Activated CD4-positive, alpha-beta T cell treated with anti-CD3 and anti-CD28 coated beads for 24 hours (primary cell): Measurements from ENCODE around the gene FBXW12.

ENCODE experiments used
- DNase-seq, 2 donors: peaks; one replicate each; pipeline ENCODE4 v3.0.0-alpha.2; 2020; ENCODE audit warnings: low read depth in 2 of 2

The FBXW12 gene

DNA sequence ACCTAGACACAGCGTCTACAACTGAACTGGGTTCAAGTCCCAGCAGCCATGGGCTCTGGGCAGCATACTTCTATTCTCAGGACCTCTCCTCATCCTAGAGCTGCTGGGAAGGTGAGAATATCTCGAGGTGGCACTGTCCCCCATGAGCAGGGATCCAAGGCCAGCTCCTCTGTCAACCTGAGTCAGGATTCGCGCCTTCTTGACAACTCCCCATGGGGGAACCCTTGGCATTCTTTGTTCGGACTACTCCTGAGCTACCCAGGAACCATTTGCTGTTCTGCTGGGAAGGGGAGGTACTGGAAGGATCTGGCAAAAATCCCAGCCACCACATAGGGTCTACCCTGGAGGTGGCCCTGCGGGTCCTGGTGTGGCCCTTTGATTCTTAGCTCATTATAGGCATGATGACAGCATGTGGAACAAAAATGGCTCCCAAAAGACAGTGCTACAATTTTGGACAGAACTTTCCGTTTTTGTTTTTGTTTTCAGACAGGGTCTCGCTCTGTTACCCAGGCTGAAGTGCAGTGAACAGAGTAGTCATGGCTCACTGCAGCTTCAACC is 35.6 kb downstream of the FBXW12 start:
- no peak for DNase-seq

DNA sequence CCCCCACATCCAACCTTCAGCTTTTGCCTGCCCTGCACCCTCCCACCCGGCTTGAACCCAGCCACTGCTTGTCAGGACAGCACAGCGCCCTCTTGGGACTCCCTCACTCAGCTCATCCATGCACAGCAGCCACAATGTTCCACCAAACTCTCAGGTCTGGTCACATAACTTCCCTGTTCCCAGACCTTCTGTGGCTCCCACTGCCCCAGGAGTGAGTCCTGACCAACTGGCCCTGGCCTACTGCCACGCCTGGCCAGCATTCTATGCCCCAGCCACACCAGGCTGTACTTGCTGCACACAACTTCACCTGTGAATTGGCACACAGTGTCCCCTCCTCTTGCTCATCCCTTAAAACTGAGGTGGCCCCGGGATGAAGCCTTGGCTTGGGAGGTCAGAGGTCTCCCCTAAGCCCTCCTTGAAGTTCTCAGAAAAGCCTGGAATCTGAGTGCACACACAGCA is 36.8 kb downstream of the FBXW12 start:
- no peak for DNase-seq

DNA sequence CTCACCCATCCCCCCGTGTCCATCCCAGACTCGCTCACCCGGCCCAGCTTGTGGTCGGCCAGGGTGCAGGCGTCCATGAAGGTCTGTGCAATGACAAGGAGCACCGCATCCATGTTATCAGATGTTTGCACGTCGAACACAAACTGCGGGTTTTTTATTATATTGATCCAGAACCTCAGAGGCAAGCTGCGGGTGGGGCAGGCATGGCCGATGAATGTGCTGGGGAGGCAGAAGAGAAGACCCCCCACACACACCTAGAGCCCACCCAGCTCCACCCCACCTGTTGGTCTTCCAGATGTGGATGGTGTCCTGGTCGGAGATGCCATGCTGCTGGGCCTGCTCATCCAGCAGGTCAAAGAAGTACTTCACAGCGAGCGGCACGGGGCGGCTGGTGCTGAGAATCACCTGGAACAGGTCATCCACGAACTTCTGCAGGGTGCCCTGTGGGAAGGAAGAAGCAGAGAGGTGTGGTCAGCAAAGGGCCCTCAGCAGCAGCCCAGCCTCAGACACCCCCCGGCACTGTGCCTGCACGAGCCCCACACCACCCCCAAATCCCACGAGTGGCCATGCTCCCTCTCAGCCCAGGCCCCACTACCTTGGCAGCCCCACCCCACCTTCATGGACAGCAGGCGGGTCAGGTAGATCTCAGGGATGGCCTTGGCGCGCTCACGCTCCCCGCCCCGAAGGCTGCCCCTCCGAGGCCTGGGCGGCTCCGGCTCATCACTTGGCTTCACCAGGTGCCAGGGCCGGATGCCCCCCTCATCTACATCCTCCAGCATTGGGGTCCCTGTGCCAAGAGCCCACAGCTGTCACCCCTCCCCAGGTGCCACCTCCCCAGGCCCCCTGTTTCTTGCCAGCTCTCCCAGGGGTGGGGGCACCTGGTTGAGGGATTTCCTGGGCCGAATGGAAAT is 37.5 kb downstream of the FBXW12 start:
- DNase-seq: no peak

DNA sequence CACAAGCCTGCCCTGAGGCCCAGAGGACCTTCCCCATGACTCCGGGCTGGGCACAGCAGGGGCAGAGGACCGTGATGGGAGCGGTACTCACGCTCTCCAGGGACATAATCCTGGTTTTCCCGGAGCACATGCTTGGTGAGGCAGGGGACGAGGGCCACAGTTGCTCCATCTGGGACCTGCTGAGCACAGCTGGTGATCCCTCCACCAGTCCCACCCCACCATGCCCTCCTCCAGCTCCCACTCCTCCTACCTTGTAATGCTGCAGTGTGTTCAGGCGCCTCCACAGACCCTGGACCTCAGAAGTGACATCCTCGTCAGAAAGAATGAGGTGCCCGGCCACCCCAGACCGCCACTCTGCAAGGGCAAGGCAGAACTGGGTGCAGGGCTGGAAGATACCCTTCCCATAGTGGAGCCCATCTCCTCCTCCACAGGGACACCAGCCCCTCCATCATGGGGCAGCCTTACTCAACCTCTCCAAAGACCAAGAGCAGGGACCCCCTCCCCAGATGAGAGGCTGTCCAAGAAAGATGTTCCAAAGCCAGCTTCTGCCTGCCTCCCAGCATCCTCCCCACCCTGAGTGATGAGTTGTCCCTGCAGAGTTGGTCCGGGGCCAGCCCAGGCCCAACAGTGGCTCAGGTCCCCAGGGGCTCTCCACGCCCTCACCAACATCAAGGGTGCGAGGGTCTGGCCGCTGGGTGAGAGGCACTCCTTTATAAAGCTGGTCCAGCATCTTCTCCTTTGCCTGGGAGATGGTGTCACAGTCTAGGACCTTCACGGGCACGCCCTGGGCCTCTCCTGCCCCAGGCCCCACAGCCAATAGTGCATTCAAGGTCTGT is 38.4 kb downstream of the FBXW12 start:
- no peak for DNase-seq

DNA sequence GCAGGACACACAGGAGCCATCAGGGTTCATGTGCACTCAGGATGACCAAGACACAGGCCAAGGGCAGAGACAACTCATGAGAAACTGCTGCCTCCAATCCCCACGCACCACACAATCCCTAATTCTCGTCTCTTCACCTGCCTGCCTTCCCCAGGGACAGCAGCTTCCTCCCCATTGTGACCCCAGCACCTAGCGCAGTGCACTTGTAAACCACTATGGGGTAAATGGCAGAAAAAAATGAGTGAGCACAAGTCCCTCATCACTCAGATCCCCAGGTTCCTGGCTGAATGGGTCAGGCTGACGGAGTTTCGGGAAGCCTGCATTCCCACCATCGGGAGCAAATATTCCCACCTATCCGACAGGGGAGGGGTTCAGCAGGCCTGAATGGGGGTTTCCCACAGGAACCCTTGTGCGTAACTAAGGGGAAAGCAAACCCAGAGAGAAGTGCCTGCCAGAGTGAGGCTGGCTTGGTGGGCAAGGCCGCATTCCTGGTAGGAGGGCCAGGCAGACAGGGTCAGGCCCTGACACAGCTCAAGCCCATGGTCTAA is 39.1 kb downstream of the FBXW12 start:
- no peak for DNase-seq

DNA sequence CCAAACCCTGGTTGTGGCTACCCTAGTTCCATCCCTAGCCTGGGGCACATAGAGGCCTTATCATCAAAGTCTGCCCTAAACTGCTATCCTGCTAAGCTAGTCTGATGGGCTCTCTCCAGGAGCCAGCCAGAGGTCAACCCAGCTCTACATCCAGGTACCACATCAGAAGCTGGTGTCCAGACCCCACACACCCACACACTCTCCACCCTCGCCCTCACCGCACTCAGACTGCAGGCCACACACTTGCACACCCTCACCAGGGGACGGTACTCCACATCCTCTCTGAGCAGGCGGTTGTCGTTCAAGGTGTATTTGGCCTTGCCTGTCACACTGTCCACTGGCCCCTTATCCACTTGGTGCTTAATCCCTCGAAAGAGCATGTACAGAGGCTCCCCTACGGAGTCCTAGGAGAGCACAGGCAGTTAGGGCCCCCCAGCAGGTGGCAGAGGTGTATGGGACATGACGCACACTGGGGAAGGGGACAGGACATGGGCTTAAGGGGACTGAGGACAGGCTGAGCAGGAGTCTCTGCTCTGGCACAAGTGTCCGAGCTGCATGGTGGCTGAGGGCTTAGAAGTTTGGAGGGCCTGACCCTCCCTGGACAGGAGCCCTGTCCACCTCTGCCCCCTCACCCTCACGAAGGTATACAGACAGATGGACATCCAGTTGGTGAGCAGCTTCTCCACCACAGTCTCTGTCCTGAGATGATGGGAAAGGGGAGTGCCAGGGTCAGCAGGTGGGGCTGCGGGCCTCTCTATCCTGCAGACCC is 39.8 kb downstream of the FBXW12 start:
- DNase-seq: no peak

DNA sequence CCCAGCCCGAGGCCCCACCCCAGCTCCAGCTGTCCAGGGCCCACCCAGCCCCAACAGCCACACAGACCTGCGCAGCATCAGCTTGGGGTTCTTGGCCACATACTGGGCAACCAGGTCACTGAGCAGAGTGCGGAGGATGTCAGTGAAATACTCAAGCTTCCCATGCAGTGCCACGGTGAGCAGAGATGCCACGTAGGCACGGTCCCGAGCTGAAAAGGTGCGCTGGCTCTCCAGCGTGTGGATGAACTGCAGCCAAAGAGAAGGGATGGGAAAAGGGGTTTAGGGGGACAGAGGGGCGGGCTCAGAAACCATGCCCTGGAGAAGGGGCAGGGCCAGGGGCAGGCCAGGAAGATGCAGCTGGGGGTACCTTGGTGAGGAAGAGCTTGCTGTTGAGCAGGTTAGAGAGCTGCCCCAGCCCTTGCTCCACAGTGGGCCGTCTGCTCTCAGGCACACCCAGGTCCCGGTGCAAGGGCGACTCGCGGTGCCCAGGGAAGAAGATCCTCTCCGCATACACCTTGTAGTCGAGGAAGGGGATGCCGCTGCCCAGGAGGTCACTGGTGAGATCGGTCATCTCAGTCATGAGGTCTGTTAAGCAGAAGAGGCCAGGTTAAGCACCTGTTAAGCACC is 40.5 kb downstream of the FBXW12 start:
- no peak for DNase-seq

- DNase-seq: no peak
Measured at GRCh38 chr3:48413086-48413485, 41.1 kb downstream of the FBXW12 start.

- no peak for DNase-seq
Measured at GRCh38 chr3:48413611-48414010, 41.6 kb downstream of the FBXW12 start.

DNA sequence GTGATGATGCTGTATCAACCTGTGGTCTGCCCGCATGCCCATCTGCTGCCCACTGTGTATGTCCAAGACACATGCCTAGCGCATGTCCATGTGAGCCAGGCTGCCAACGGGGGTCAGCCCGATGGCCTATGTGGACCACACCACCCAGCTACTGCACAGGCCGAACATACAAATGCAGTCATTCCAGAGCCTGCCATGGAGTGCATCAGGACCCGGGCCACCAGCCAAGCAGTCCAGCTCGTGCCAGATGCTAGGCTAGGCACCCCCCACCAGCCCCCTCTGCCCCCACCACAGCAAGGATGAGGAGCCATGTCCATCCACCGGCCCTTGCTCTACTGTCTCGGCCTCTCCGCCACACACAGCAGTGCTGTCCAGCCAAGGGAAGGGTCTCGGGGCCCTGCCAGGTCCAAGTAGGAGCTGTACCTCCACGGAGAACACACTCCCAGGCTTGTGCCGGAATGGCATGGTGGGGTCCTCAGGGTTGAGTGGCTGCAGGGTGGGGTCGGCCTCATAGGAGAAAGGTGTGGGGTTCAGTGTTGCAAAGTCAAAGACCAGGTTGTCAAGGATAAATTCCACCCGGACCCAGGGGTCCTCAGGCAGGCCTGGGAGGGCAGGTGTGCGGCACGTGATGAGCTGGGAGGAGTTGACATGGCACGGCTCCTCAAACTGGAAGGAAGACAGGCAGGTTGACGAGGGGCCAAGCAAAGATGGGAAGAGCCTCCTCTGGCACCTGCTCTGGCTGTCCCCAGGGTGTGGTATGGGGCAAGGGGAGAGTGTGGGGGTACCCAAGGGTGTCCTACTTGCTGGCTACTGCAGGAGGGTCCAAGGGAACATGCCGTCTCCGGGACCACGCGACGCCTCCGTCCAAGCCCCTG is 42.6 kb downstream of the FBXW12 start:
- DNase-seq: no peak

GRCh38 chr3:48415251-48415953 is 43.4 kb downstream of the FBXW12 start:
- no peak for DNase-seq

GRCh38 chr3:48416091-48416505 is 44.1 kb downstream of the FBXW12 start:
- no peak for DNase-seq

DNA sequence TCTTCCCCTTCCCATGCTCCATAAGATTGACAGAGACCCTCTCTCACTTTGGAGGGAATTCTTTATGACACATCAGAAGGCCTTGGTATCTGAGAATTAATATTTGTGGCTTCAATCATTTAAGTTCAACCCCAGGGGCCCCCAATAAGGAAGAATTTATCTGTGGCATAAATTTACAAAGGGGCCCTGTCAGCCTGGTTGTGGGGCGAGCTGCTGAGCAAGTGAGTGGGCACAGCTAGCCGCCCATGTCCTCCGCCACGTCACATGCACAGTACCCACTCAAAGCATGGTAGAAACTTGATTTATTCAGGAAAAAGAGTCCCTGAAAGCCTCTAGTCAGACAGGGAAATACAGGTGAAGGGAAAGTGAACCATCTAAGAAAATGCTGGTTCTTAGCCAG is 44.5 kb downstream of the FBXW12 start:
- no peak for DNase-seq

DNA sequence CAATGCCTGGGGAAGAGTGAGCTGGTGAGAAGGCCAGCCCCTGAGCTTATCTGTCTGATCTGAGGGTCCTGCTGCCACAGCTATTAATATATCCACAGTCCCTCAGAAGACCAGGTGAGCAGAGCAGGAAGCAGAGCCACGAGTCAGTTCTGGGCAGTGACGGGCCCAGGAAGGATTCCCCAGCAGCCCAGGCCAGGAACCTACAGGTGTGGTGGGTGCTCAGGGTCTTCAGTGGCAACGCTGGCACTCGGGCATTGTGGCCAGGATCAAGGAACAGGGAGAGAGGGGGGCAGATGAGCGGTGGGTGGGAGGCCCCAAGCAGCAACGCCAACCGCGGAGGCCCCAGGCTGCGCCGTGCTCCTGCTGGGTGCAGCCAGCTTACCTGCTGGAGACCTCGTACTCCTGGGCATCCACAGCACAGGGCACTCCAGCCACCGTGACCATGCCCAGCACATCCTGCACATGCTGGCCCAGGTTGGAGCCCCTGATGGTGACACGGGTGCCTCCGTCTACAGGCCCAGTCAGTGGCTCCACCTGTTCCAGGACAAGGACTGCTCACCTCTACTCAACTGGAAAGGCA is 45.6 kb downstream of the FBXW12 start:
- no peak for DNase-seq

- DNase-seq: no peak
Measured at GRCh38 chr3:48418140-48418539, 46.1 kb downstream of the FBXW12 start.

DNA sequence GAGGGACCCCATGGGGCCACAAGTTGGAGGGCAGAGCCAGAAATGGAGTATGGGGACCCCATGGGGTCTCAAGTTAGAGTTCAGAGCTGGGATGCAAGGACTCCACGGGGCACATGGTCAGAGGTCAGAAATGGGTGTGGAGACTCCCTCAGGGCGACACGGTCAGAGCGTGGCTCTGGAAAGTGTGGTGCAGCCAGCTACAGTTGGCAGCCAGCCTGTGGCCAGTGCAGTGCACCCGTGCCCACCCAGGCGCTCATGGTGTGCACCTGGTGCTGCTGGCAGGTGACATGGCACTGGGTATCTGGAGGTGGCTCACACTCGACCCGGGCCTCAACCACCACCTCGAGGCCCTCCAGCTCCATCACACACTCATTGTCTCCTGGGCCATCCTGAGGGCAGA is 46.6 kb downstream of the FBXW12 start:
- no peak for DNase-seq

- no peak for DNase-seq
Measured at GRCh38 chr3:48419149-48419548, 47.1 kb downstream of the FBXW12 start.

DNA sequence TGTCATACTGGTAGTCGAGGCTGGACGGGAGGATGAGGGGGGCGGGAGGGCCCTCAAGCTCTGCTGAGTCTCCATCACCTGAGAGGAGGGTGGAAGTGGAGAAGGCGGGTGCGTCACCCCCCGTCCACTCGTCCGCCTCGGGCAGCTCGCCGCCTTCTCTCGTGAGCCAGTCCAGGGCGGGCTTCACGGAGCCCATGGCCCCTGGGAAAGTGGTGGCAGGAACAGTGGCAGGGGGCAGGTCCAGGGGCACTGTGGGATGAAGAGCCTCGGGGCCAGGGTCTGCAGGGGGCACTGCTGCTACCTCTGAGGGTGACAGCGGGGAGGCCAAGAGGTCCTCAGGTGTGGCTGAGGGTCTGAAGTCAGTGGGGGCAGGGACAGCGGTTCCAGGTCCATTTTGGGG is 47.6 kb downstream of the FBXW12 start:
- DNase-seq: no peak

DNA sequence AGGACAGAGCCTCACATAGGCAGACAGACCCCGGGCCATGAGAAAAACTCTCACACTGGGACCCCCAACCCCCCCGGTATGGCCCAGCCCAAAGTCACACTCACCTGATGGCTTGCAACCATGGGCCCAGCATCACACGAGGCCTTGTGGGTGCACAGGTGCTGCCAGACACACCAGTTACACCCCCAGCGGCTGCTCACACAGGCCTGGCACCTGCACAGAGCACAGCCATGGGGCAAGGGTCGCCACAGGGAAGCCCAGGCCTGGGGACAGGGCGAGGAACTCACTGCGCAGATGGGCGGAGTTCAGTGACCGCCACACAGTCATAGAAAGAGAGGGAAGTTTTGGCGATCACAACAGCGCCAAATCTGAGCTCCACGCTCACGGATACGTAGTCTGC is 48.5 kb downstream of the FBXW12 start:
- no peak for DNase-seq
